Measurements from ENCODE around the gene PAWR. TPM values are rescaled to one million over a fixed set of nuclear protein-coding genes. Genes with fewer than 3 reads are reported as not detected.

PAWR gene
- polyA plus RNA-seq, 1 donor (not counting 4 experiments of a cell fraction or from before 2014, with no cell fraction given): 41.1 TPM

DNA sequence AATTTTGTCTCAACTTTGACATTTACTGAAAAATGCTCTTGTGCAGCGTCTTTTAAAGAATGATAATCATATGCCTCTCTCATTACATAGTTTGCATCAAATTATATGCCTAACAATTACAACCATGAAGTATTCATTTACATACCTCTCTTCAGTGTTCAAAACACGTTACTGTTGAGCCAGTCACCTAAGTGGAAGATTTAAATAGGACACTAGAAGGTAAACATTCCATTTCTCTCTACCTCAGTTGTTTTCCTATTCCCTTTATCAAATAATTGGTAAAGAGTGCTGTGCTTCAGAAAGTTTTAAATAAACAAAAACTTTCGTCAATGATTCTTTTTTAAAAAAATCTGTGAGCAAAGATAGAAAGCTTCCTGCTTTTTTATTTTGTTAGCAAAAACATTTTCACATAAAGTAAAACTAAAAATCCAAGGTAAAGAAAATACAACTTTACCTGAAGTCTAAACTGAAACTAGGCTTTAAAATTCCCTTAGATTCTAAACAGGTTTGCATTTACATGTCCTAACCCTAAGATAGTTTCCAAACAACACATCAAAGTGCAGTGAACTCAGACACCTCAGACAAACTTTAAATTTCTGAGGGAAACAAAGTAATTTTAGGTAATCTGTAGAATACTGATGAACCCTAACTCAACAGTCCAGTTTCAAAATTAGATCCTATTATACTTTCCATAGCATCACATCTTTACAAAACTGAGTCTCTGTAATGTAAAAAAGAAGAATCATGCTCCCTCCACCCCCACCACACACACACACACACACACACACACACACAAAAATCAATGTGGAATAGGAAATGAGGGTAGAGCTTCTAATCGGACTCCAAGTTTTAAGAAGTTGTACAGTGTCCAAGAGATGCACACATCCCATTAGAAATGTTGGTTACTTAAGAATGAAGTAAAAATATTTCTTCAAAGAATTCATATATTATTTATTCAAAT is 46.2 kb downstream of the PAWR start:
- no peak overlapping the region for H3K4me2 ChIP-seq (ENCODE audit: control insufficient read depth, extremely low read depth, insufficient read depth, low read depth, low read length)
- no peak overlapping the region for H2AFZ ChIP-seq (ENCODE audit: control insufficient read depth, low read length)
- TF ChIP-seq, protein P1, sequence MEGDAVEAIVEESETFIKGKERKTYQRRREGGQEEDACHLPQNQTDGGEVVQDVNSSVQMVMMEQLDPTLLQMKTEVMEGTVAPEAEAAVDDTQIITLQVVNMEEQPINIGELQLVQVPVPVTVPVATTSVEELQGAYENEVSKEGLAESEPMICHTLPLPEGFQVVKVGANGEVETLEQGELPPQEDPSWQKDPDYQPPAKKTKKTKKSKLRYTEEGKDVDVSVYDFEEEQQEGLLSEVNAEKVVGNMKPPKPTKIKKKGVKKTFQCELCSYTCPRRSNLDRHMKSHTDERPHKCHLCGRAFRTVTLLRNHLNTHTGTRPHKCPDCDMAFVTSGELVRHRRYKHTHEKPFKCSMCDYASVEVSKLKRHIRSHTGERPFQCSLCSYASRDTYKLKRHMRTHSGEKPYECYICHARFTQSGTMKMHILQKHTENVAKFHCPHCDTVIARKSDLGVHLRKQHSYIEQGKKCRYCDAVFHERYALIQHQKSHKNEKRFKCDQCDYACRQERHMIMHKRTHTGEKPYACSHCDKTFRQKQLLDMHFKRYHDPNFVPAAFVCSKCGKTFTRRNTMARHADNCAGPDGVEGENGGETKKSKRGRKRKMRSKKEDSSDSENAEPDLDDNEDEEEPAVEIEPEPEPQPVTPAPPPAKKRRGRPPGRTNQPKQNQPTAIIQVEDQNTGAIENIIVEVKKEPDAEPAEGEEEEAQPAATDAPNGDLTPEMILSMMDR (optimal IDR thresholded peaks at IDR 0.05 in 1 of 3, IDR thresholded peaks at IDR 0.05 in 1 of 3, conservative IDR thresholded peaks at IDR 0.05 in 1 of 3; ENCODE audit: extremely low read depth in 1 of 3, insufficient read depth in 2 of 3, low read length in 3 of 3): no peak
- no peak for TF ChIP-seq EZH2 (IDR thresholded peaks at IDR 0.05; ENCODE audit: low read length)
- H3K4me3 ChIP-seq (ENCODE audit: control insufficient read depth in 2 of 3, extremely low read depth in 1 of 3, insufficient read depth in 2 of 3, low read depth in 1 of 3, low read length in 3 of 3): no peak overlapping the region
- H3K27me3 ChIP-seq (ENCODE audit: control insufficient read depth, extremely low read depth, insufficient read depth, low read length): no peaks in the 10 kb centered on the region
- H3K4me1 ChIP-seq (ENCODE audit: control insufficient read depth, extremely low read depth, insufficient read depth, low read length): no peaks in the 10 kb centered on the region
- no peak overlapping the region for H3K27ac ChIP-seq (ENCODE audit: control insufficient read depth, insufficient read depth, low read length)
- dilution Hi-C loops (cut with MboI; ENCODE audit: extremely low pct_ligation_motif_present, low sequenced_read_pairs): no loop called here
- H4K20me1 ChIP-seq (ENCODE audit: control insufficient read depth, extremely low read depth, insufficient read depth, low read length): peaks cover 3% of the 10 kb centered on the region
- peaks cover 0 to 2% of the 10 kb centered on the region in 2 experiments for H3K36me3 ChIP-seq (ENCODE audit: control insufficient read depth in 2 of 2, extremely low read depth in 1 of 2, insufficient read depth in 2 of 2, low read length in 2 of 2)
- H3K9ac ChIP-seq (ENCODE audit: control insufficient read depth, extremely low read depth, insufficient read depth, low read length): no peak overlapping the region
- FAIRE-seq: no peak
- H3K9me1 ChIP-seq (ENCODE audit: control insufficient read depth, extremely low read depth, insufficient read depth, low read length): no peaks in the 10 kb centered on the region
- peaks cover 89% of the 10 kb centered on the region for H3K79me2 ChIP-seq (ENCODE audit: control insufficient read depth, insufficient read depth, low read length)
- H3K9me3 ChIP-seq (ENCODE audit: control insufficient read depth, low read depth, low read length): no peaks in the 10 kb centered on the region
- no peak for DNase-seq (ENCODE audit: low read depth, low spot score)

DNA sequence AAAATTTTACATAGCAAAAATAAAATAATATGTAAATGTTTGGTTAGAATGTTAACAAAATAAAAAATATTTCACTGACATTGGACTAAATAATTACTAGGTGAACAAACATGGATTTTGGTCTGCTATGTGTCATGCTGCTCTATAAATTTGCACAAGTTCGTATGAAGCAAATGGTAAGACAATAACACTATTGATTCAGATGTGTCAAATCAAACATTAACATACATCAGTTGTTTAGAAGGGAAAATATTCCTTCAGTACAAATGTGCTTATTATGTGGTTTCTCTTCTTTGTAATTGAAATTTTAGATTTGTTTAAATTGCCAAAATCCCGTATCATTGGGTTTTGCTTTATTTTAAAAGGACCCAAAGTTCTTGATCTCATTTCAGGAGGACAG is 46.9 kb downstream of the PAWR start:
- Histone ChIP-seq H3K4me1 (ENCODE audit: control insufficient read depth, extremely low read depth, insufficient read depth, low read length) (no peaks in the 10 kb centered on the region), H3K36me3 (ENCODE audit: control insufficient read depth in 2 of 2, extremely low read depth in 1 of 2, insufficient read depth in 2 of 2, low read length in 2 of 2) (peaks cover 0 to 2% of the 10 kb centered on the region in 2 experiments), H3K27me3 (ENCODE audit: control insufficient read depth, extremely low read depth, insufficient read depth, low read length) (no peaks in the 10 kb centered on the region), H3K9me3 (ENCODE audit: control insufficient read depth, low read depth, low read length) (no peaks in the 10 kb centered on the region), H3K4me3 (ENCODE audit: control insufficient read depth in 2 of 3, extremely low read depth in 1 of 3, insufficient read depth in 2 of 3, low read depth in 1 of 3, low read length in 3 of 3) (no peak overlapping the region), H3K9ac (ENCODE audit: control insufficient read depth, extremely low read depth, insufficient read depth, low read length) (no peak overlapping the region), H3K79me2 (ENCODE audit: control insufficient read depth, insufficient read depth, low read length) (peaks cover 88% of the 10 kb centered on the region), H3K4me2 (ENCODE audit: control insufficient read depth, extremely low read depth, insufficient read depth, low read depth, low read length) (no peak overlapping the region), H3K9me1 (ENCODE audit: control insufficient read depth, extremely low read depth, insufficient read depth, low read length) (no peaks in the 10 kb centered on the region), H3K27ac (ENCODE audit: control insufficient read depth, insufficient read depth, low read length) (no peak overlapping the region), H4K20me1 (ENCODE audit: control insufficient read depth, extremely low read depth, insufficient read depth, low read length) (peaks cover 3% of the 10 kb centered on the region), H2AFZ (ENCODE audit: control insufficient read depth, low read length) (no peak overlapping the region)
- TF ChIP-seq, protein P1 (optimal IDR thresholded peaks at IDR 0.05 in 1 of 3, IDR thresholded peaks at IDR 0.05 in 1 of 3, conservative IDR thresholded peaks at IDR 0.05 in 1 of 3; ENCODE audit: extremely low read depth in 1 of 3, insufficient read depth in 2 of 3, low read length in 3 of 3): no peak
- TF ChIP-seq EZH2 (IDR thresholded peaks at IDR 0.05; ENCODE audit: low read length): no peak
- FAIRE-seq (peak; percentile 26), DNase-seq (ENCODE audit: low read depth, low spot score) (no peak)
- dilution Hi-C loops (cut with MboI; ENCODE audit: extremely low pct_ligation_motif_present, low sequenced_read_pairs): no loop called here
